HEK293 (cell line): Measurements from ENCODE around the gene CDK11B.
A peak's percentile ranks its signal among the peaks of the same experiment; 100 is the strongest.

Source experiments
- BCL11A ChIP-seq: fragments of 450-650 bp; formaldehyde crosslinking; IDR thresholded peaks from 2 replicates; pipeline ENCODE4 v1.5.1; 2016; ENCODE audit warnings: low read depth, missing biosample characterization, missing genetic modification characterization
- GLI4 ChIP-seq: fragments of 450-650 bp; formaldehyde crosslinking; IDR thresholded peaks from 2 replicates; pipeline ENCODE4 v1.5.1; 2016; ENCODE audit warnings: missing biosample characterization, missing genetic modification characterization
- GLIS1 ChIP-seq: fragments of 450-650 bp; formaldehyde crosslinking; IDR thresholded peaks from 2 replicates; pipeline ENCODE4 v1.5.1; 2016; ENCODE audit warnings: missing biosample characterization, missing genetic modification characterization
- GLIS2 ChIP-seq: fragments of 450-650 bp; formaldehyde crosslinking; IDR thresholded peaks from 2 replicates; pipeline ENCODE4 v1.5.1; 2016; ENCODE audit warnings: missing biosample characterization, missing genetic modification characterization
- HIC1 ChIP-seq: fragments of 450-650 bp; formaldehyde crosslinking; IDR thresholded peaks from 2 replicates; pipeline ENCODE4 v1.5.1; 2016; ENCODE audit warnings: missing biosample characterization, missing genetic modification characterization
- KLF16 ChIP-seq: fragments of 450-650 bp; formaldehyde crosslinking; IDR thresholded peaks from 2 replicates; pipeline ENCODE4 v1.5.1; 2017; ENCODE audit warnings: missing biosample characterization, missing genetic modification characterization
- KLF9 ChIP-seq: fragments of 450-650 bp; formaldehyde crosslinking; IDR thresholded peaks from 2 replicates; pipeline ENCODE4 v1.5.1; 2016; ENCODE audit warnings: missing biosample characterization, missing genetic modification characterization, low read depth
- OVOL3 ChIP-seq: fragments of 450-650 bp; formaldehyde crosslinking; IDR thresholded peaks from 2 replicates; pipeline ENCODE4 v1.5.1; 2016; ENCODE audit warnings: missing biosample characterization, missing genetic modification characterization
- PRDM6 ChIP-seq: fragments of 450-650 bp; formaldehyde crosslinking; IDR thresholded peaks from 2 replicates; pipeline ENCODE4 v1.5.1; 2017; ENCODE audit warnings: missing biosample characterization, missing genetic modification characterization
- RBAK ChIP-seq: fragments of 450-650 bp; formaldehyde crosslinking; IDR thresholded peaks from 2 replicates; pipeline ENCODE4 v1.5.1; 2016; ENCODE audit warnings: missing biosample characterization, missing genetic modification characterization
- ZBTB1 ChIP-seq: fragments of 450-650 bp; formaldehyde crosslinking; IDR thresholded peaks from 2 replicates; pipeline ENCODE4 v1.5.1; 2016; ENCODE audit warnings: missing biosample characterization, missing genetic modification characterization
- ZBTB20 ChIP-seq: fragments of 450-650 bp; formaldehyde crosslinking; IDR thresholded peaks from 2 replicates; pipeline ENCODE4 v1.5.1; 2016; ENCODE audit warnings: missing biosample characterization, missing genetic modification characterization
- ZFP41 ChIP-seq: fragments of 450-650 bp; formaldehyde crosslinking; IDR thresholded peaks from 2 replicates; pipeline ENCODE4 v1.5.1; 2016; ENCODE audit warnings: missing biosample characterization, missing genetic modification characterization, borderline replicate concordance
- ZIC2 ChIP-seq: fragments of 450-650 bp; formaldehyde crosslinking; IDR thresholded peaks from 2 replicates; pipeline ENCODE4 v1.5.1; 2016; ENCODE audit warnings: missing biosample characterization, missing genetic modification characterization
- ZNF121 ChIP-seq: fragments of 450-650 bp; formaldehyde crosslinking; IDR thresholded peaks from 2 replicates; pipeline ENCODE4 v1.5.1; 2016; ENCODE audit warnings: missing biosample characterization, missing genetic modification characterization
- ZNF133 ChIP-seq: fragments of 450-650 bp; formaldehyde crosslinking; IDR thresholded peaks from 2 replicates; pipeline ENCODE4 v1.5.1; 2016; ENCODE audit warnings: missing biosample characterization, missing genetic modification characterization
- ZNF175 ChIP-seq: fragments of 450-650 bp; formaldehyde crosslinking; IDR thresholded peaks from 2 replicates; pipeline ENCODE4 v1.5.1; 2016; ENCODE audit warnings: missing biosample characterization, missing genetic modification characterization
- ZNF18 ChIP-seq: fragments of 450-650 bp; formaldehyde crosslinking; IDR thresholded peaks from 2 replicates; pipeline ENCODE4 v1.5.1; 2016; ENCODE audit warnings: missing biosample characterization, missing genetic modification characterization
- ZNF211 ChIP-seq: fragments of 450-650 bp; formaldehyde crosslinking; IDR thresholded peaks from 2 replicates; pipeline ENCODE4 v1.5.1; 2016; ENCODE audit warnings: low read depth, missing biosample characterization, missing genetic modification characterization
- ZNF24 ChIP-seq: fragments of 450-650 bp; formaldehyde crosslinking; IDR thresholded peaks from 2 replicates; pipeline ENCODE4 v1.5.1; 2016; ENCODE audit warnings: missing biosample characterization, missing genetic modification characterization
- ZNF248 ChIP-seq: fragments of 450-650 bp; formaldehyde crosslinking; IDR thresholded peaks from 2 replicates; pipeline ENCODE4 v1.5.1; 2017; ENCODE audit warnings: missing biosample characterization, missing genetic modification characterization
- ZNF266 ChIP-seq: fragments of 450-650 bp; formaldehyde crosslinking; IDR thresholded peaks from 2 replicates; pipeline ENCODE4 v1.5.1; 2016; ENCODE audit warnings: missing biosample characterization, missing genetic modification characterization, low read depth
- ZNF341 ChIP-seq: fragments of 450-650 bp; formaldehyde crosslinking; IDR thresholded peaks from 2 replicates; pipeline ENCODE4; 2016; ENCODE audit warnings: low read depth, missing biosample characterization, missing genetic modification characterization
- ZNF350 ChIP-seq: fragments of 450-650 bp; formaldehyde crosslinking; IDR thresholded peaks from 2 replicates; pipeline ENCODE4 v1.5.0; 2017; ENCODE audit warnings: missing biosample characterization, mild to moderate bottlenecking, missing genetic modification characterization
- ZNF37A ChIP-seq: fragments of 450-650 bp; IDR thresholded peaks from 2 replicates; pipeline ENCODE4 v1.5.1; 2018; ENCODE audit warnings: missing biosample characterization, missing genetic modification characterization
- ZNF530 ChIP-seq: fragments of 450-650 bp; formaldehyde crosslinking; IDR thresholded peaks from 2 replicates; pipeline ENCODE4 v1.5.1; 2016; ENCODE audit warnings: low read depth, missing biosample characterization, missing genetic modification characterization
- ZNF548 ChIP-seq: fragments of 450-650 bp; formaldehyde crosslinking; IDR thresholded peaks from 2 replicates; pipeline ENCODE4 v1.5.1; 2016; ENCODE audit warnings: missing biosample characterization, missing genetic modification characterization
- ZNF654 ChIP-seq: fragments of 450-650 bp; formaldehyde crosslinking; IDR thresholded peaks from 2 replicates; pipeline ENCODE4 v1.5.1; 2016; ENCODE audit warnings: low read depth, missing biosample characterization, missing genetic modification characterization
- ZNF664 ChIP-seq: fragments of 450-650 bp; formaldehyde crosslinking; IDR thresholded peaks from 2 replicates; pipeline ENCODE4 v1.5.1; 2016; ENCODE audit warnings: missing biosample characterization, missing genetic modification characterization
- ZNF670 ChIP-seq: fragments of 450-650 bp; formaldehyde crosslinking; IDR thresholded peaks from 2 replicates; pipeline ENCODE4 v1.5.1; 2016; ENCODE audit warnings: missing biosample characterization, missing genetic modification characterization, low read depth
- ZNF677 ChIP-seq: fragments of 450-650 bp; IDR thresholded peaks from 2 replicates; pipeline ENCODE4 v1.5.0; 2018; ENCODE audit warnings: missing biosample characterization, mild to moderate bottlenecking, missing genetic modification characterization, moderate library complexity
- ZNF768 ChIP-seq: fragments of 450-650 bp; formaldehyde crosslinking; IDR thresholded peaks from 2 replicates; pipeline ENCODE4 v1.5.1; 2018; ENCODE audit warnings: missing biosample characterization, mild to moderate bottlenecking, missing genetic modification characterization
- ZNF776 ChIP-seq: fragments of 450-650 bp; formaldehyde crosslinking; IDR thresholded peaks from 2 replicates; pipeline ENCODE4 v1.5.0; 2017; ENCODE audit warnings: missing biosample characterization, missing genetic modification characterization, borderline replicate concordance
- ZNF830 ChIP-seq: fragments of 450-650 bp; IDR thresholded peaks from 2 replicates; pipeline ENCODE4 v1.5.0; 2018; ENCODE audit warnings: missing biosample characterization, missing genetic modification characterization, low read depth, mild to moderate bottlenecking, moderate library complexity
- ZSCAN16 ChIP-seq: fragments of 450-650 bp; formaldehyde crosslinking; IDR thresholded peaks from 2 replicates; pipeline ENCODE4 v1.5.1; 2016; ENCODE audit warnings: missing biosample characterization, missing genetic modification characterization
- ZSCAN18 ChIP-seq: fragments of 450-650 bp; formaldehyde crosslinking; IDR thresholded peaks from 2 replicates; pipeline ENCODE4 v1.5.1; 2016; ENCODE audit warnings: missing biosample characterization, missing genetic modification characterization

CDK11B gene

GRCh38 chr1:1614204-1614953 lies 44.4 kb downstream of the CDK11B start (continued):
- TF ChIP-seq ZNF37A (tag by site-specific recombination): no peak
- no peak for TF ChIP-seq ZNF133
- no peak for TF ChIP-seq BCL11A (tag by site-specific recombination)
- TF ChIP-seq ZNF341 (tag by site-specific recombination): peak; percentile 11; the same call in 1 of the 2 replicates
- TF ChIP-seq ZBTB1 (tag by site-specific recombination): no peak
- no peak for TF ChIP-seq ZNF121
- TF ChIP-seq GLI4 (tag by site-specific recombination): no peak
- no peak for TF ChIP-seq ZSCAN16 (tag by site-specific recombination)
- 0 out of 2 replicates have a peak, but pooled peaks have one; percentile 17 for TF ChIP-seq ZSCAN18 (tag by site-specific recombination)
- no peak for TF ChIP-seq ZNF830 (tag by site-specific recombination)
- TF ChIP-seq ZNF776 (tag by site-specific recombination): no peak
- no peak for TF ChIP-seq ZNF18
- TF ChIP-seq ZNF664 (tag by site-specific recombination): no peak
- no peak for TF ChIP-seq PRDM6 (tag by site-specific recombination)
- no peak for TF ChIP-seq ZNF677 (tag by site-specific recombination)
- TF ChIP-seq GLIS2 (tag by site-specific recombination): no peak
- no peak for TF ChIP-seq ZNF350 (tag by site-specific recombination)
- TF ChIP-seq HIC1: no peak
- TF ChIP-seq ZNF211 (tag by site-specific recombination): no peak
- TF ChIP-seq ZIC2: 0 out of 2 replicates have a peak, but pooled peaks have one; percentile 19
- TF ChIP-seq ZNF266 (tag by site-specific recombination): no peak
- no peak for TF ChIP-seq KLF9
- TF ChIP-seq GLIS1 (tag by site-specific recombination): peak; percentile 54
- peak; percentile 49; the same call in 1 of the 2 replicates for TF ChIP-seq ZNF24 (tag by site-specific recombination)
- no peak for TF ChIP-seq ZNF548 (tag by site-specific recombination)
- TF ChIP-seq ZNF175 (tag by site-specific recombination): no peak
- no peak for TF ChIP-seq ZNF248 (tag by site-specific recombination)
- no peak for TF ChIP-seq ZNF768
- no peak for TF ChIP-seq ZFP41 (tag by site-specific recombination)
- no peak for TF ChIP-seq ZNF654 (tag by site-specific recombination)
- 0 out of 2 replicates have a peak, but pooled peaks have one; percentile 25 for TF ChIP-seq KLF16 (tag by site-specific recombination)
- no peak for TF ChIP-seq ZNF670
- TF ChIP-seq ZBTB20: no peak
- no peak for TF ChIP-seq OVOL3 (tag by site-specific recombination)
- TF ChIP-seq RBAK (tag by site-specific recombination): no peak
- TF ChIP-seq ZNF530 (tag by site-specific recombination): no peak
